Nephron progenitor cell (in vitro differentiated cells): ENCODE measurements around the gene ASTN2.

Source experiments
- DNase-seq: peaks from one replicate; pipeline ENCODE4 v3.0.0; 2021
- H3K27ac Mint-ChIP-seq: 2 replicates; pipeline ENCODE4 v1.8.0; 2021; ENCODE audit warnings: mild to moderate bottlenecking, moderate library complexity, mixed read lengths
- H3K27me3 Mint-ChIP-seq: 2 replicates; pipeline ENCODE4 v1.8.0; 2021; ENCODE audit warnings: mild to moderate bottlenecking, low read depth, mixed read lengths; ENCODE audit not compliant: poor library complexity
- H3K36me3 Mint-ChIP-seq: 2 replicates; pipeline ENCODE4 v1.8.0; 2021; ENCODE audit warnings: low read depth, mixed read lengths
- H3K4me1 Mint-ChIP-seq: 2 replicates; pipeline ENCODE4 v1.8.0; 2021; ENCODE audit warnings: mixed read lengths
- H3K4me3 Mint-ChIP-seq: 2 replicates; pipeline ENCODE4 v1.8.0; 2021; ENCODE audit warnings: mild to moderate bottlenecking, moderate library complexity, mixed read lengths
- H3K9me3 Mint-ChIP-seq: 2 replicates; pipeline ENCODE4 v1.8.0; 2021; ENCODE audit warnings: mild to moderate bottlenecking, moderate library complexity, mixed read lengths
- CTCF ChIP-seq: fragments of 200-600 bp; sonication (generic); IDR thresholded peaks from 2 replicates; pipeline ENCODE4 v1.5.0; 2021; ENCODE audit warnings: antibody characterized with exemption

The ASTN2 gene

DNA sequence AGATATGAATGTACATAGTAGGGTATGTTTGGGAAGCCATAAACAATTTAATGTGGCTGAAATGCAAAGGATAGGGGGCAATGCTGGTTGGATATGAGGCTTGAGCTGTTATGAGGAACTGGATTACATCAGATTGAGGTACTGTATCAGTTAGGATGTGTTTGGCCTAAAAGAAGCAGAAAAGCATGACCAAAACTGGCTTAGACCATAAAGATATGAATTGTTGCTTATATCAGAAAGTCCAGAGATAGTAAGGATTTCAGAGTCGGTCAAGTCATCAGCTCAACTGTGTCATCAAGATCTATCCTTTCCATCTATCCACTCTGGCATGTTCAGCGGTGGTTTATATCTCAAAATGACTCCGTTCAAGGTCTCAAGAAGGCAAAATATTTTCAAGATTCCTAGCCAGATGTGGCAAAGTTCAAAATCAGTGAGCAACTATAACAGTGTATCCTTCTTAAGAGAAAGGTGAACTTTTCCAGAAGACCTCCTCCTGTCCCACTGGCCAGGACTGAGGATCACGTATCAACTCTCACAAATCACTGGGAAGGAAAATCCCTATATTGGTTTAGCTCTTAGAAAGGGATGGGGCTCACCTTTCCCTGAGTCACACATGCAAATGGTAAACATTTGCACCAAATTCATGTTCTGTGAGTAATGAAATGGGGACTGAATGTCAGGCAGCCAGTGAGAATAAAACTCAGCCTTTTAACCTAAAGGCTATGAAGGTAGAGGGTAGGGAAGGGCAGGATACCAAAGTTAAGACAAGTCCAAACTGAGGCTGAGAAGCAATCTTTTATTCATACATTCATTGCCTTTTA lies 469.9 kb downstream of the ASTN2 start:
- TF ChIP-seq CTCF = no peak
- H3K27me3 Mint-ChIP-seq = peaks cover 14% of the 10 kb centered on the region
- no peaks in the 10 kb centered on the region for H3K9me3 Mint-ChIP-seq
- DNase-seq = no peak
- no peaks in the 10 kb centered on the region for H3K36me3 Mint-ChIP-seq
- no peaks in the 10 kb centered on the region for H3K4me1 Mint-ChIP-seq
- H3K4me3 Mint-ChIP-seq = no peak overlapping the region
- no peak overlapping the region for H3K27ac Mint-ChIP-seq

- Mint-ChIP-seq H3K4me1 (no peaks in the 10 kb centered on the region), H3K27ac (no peak overlapping the region), H3K4me3 (no peak overlapping the region), H3K9me3 (no peaks in the 10 kb centered on the region), H3K36me3 (no peaks in the 10 kb centered on the region), H3K27me3 (peaks cover 14% of the 10 kb centered on the region)
- no peak for DNase-seq
- TF ChIP-seq CTCF = no peak
Measured at GRCh38 chr9:116943970-116944369, 470.9 kb downstream of the ASTN2 start.

- Mint-ChIP-seq H3K27me3 (peaks cover 18% of the 10 kb centered on the region), H3K36me3 (no peaks in the 10 kb centered on the region), H3K4me3 (no peak overlapping the region), H3K4me1 (no peaks in the 10 kb centered on the region), H3K27ac (no peak overlapping the region), H3K9me3 (no peaks in the 10 kb centered on the region)
- DNase-seq = no peak
- TF ChIP-seq CTCF = no peak
Measured at GRCh38 chr9:116942593-116943061, 472.2 kb downstream of the ASTN2 start.

DNA sequence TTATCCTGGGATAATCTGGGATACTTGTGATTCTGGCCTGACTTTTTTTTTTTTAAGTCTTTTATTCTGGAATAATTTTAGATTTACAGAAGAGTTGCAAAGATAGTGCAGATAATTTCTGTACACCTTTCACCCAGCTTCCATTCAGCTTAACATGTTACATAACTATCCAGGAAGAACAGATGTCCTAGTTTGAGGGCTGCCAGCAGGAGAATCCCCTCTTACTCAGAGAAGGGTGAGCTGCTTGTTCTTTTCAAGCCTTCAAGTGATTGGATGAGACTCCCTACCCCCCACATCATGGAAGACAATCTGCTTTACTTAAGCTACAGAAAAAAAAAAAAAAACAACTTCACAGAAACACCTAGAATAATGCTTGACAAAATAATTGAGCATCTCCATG lies 473.6 kb downstream of the ASTN2 start:
- Mint-ChIP-seq H3K4me3 (no peak overlapping the region), H3K27me3 (peaks cover 15% of the 10 kb centered on the region), H3K9me3 (no peaks in the 10 kb centered on the region), H3K27ac (no peak overlapping the region), H3K36me3 (no peaks in the 10 kb centered on the region), H3K4me1 (no peaks in the 10 kb centered on the region)
- DNase-seq = no peak
- TF ChIP-seq CTCF = no peak

GRCh38 chr9:116940614-116941215 lies 474.1 kb downstream of the ASTN2 start:
- H3K27me3 Mint-ChIP-seq = peaks cover 12% of the 10 kb centered on the region
- no peaks in the 10 kb centered on the region for H3K9me3 Mint-ChIP-seq
- no peaks in the 10 kb centered on the region for H3K4me1 Mint-ChIP-seq
- DNase-seq = no peak
- TF ChIP-seq CTCF = no peak
- no peak overlapping the region for H3K4me3 Mint-ChIP-seq
- no peak overlapping the region for H3K27ac Mint-ChIP-seq
- H3K36me3 Mint-ChIP-seq = no peaks in the 10 kb centered on the region
